Measurements from ENCODE around the gene HCAR3.

GRCh38 chr12:122668268-122668667, 48.3 kb downstream of the HCAR3 start:
- TF ChIP-seq TCF4 (CRISPR knock-in tag; IDR thresholded peaks at IDR 0.05; ENCODE audit: borderline replicate concordance) (no peak), PATZ1 (CRISPR knock-in tag; IDR thresholded peaks at IDR 0.05; ENCODE audit: borderline replicate concordance) (no peak), ZNF8 (CRISPR knock-in tag; IDR thresholded peaks at IDR 0.05) (no peak), ZFP30 (CRISPR knock-in tag; IDR thresholded peaks at IDR 0.05) (no peak), BACH2 (CRISPR knock-in tag; IDR thresholded peaks at IDR 0.05; ENCODE audit: borderline replicate concordance) (no peak), ZNF70 (CRISPR knock-in tag; IDR thresholded peaks at IDR 0.05) (no peak), CREB5 (CRISPR knock-in tag; IDR thresholded peaks at IDR 0.05; ENCODE audit: low read depth) (no peak), ESRRG (CRISPR knock-in tag; IDR thresholded peaks at IDR 0.05) (no peak), PPARA (CRISPR knock-in tag; IDR thresholded peaks at IDR 0.05; ENCODE audit: borderline replicate concordance) (no peak), TSHZ2 (CRISPR knock-in tag; IDR thresholded peaks at IDR 0.05) (no peak), ISL1 (CRISPR knock-in tag; IDR thresholded peaks at IDR 0.05) (no peak), TOX (CRISPR knock-in tag; IDR thresholded peaks at IDR 0.05; ENCODE audit: borderline replicate concordance) (no peak), GLIS3 (CRISPR knock-in tag; IDR thresholded peaks at IDR 0.05) (no peak)

Data from SK-N-SH treated with all-trans-retinoic acid at 6 μM for 48 hours (cell line).